ENCODE measurements around the gene RHBDL1.
"Not testable (repeated sequence)": the region's sequence is repeated elsewhere in the genome, so short reads cannot be mapped to it uniquely, and the experiment has no call there.

Gene RHBDL1

DNA sequence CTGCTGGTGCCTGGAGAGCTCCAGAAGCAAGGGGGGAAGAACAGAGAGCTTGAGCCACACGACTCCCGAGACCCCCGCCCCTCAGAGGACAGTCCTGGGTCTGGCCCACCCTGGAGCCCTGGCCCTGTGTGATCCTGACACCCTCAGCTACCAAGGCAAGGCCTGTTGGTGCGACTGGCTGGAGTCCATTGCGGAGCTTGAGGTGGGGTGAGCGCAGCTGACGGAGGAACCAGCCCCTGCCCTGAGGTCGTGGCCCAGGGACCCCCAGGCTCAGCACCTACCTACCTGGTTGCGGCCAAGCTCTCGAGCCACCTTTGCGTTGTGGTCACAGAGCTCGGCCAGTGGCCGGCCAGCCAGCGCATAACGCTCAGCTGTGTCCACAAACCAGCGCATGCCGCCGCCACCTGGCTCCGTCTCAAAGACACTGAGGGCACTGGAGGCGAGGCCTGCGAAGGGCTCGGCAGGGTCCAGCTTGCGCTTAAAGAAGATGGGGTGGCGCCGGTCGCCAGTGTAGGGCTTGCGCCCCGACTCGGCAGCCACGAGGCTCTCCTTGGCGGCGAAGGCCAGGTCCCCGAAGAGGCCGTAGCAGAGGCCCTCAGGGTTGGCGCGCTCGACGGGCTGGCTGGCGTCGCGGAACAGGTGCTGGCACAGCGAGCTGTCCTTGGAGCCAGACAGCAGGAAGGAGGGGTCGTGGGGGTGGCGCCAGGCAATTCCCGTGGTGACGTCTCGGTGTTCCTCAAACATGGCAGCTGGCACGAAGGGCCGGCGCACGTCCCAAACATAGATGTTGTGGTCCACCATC, 11.2 kb downstream of the RHBDL1 start:
- no peak overlapping the region for H3K4me3 ChIP-seq (ENCODE audit: low read length)
- no peak for TF ChIP-seq ZNF274 (IDR thresholded peaks at IDR 0.05; ENCODE audit: low read depth, low read length)

DNA sequence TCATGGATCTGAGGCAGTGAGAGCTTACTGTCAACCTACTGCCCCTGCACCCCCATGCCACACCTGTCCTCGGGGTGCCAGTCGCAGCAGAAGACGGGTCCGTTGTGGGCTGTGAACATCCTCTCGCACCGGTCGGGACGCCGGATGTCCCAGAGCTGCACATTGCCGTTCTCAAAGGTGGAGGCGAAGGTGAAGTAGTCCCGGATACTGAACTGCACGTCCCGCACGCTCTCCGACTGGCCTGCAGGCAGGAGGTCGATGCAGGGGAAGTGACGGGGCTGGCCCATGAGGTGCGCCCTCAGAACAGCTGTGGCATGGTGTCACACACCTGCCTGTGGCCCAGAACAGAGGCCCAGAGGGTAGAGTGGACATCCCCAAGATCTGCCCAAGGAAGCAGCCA, 12.0 kb downstream of the RHBDL1 start:
- H3K4me3 ChIP-seq (ENCODE audit: low read length): no peak overlapping the region
- no peak for TF ChIP-seq ZNF274 (IDR thresholded peaks at IDR 0.05; ENCODE audit: low read depth, low read length)

DNA sequence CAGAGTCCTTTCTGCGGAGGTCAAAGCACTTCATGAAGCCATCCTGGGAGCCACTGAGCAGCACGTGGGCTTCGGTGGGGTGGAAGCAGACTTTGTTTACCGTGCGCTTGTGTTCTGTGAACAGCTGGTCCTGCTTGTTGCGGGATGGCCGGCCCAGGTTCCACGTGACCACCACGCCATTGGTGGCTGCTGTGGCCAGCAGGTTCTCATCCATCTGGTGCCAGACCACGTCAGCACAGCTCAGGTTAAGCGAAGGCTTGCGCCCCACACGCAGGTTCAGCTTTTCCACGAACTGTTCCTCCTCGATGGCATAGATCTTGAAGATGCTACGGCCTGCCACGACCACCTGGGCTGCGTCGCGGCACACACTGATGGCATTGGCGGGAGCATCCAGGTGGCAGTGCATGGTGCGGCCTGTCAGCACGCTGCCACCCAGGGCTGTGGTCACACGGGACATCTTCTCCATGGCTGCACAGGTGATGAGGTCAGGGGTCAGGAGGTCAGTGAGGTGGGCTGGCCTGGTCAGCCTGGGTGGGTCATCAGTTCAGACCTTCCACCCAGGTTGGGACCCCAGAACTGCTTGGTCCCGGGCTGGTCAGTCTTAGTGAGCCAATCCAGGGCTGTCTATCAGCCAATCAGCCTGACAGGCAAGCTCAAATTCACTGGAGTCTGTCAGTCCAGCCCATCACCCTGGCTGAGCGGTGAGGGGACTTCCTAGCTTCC, 13.9 kb downstream of the RHBDL1 start:
- peak overlapping the region; percentile 88 for H3K4me3 ChIP-seq (ENCODE audit: low read length)
- no peak for TF ChIP-seq ZNF274 (IDR thresholded peaks at IDR 0.05; ENCODE audit: low read depth, low read length)

GRCh38 chr16:691242-691641, 15.8 kb downstream of the RHBDL1 start:
- H3K4me3 ChIP-seq (ENCODE audit: low read length): not testable (repeated sequence)

GRCh38 chr16:692356-693108, 17.1 kb downstream of the RHBDL1 start:
- no peak for TF ChIP-seq ZNF274 (IDR thresholded peaks at IDR 0.05; ENCODE audit: low read depth, low read length)
- H3K4me3 ChIP-seq (ENCODE audit: low read length): no peak overlapping the region

GRCh38 chr16:693364-693763, 17.9 kb downstream of the RHBDL1 start:
- no peak for TF ChIP-seq ZNF274 (IDR thresholded peaks at IDR 0.05; ENCODE audit: low read depth, low read length)
- no peak overlapping the region for H3K4me3 ChIP-seq (ENCODE audit: low read length)

GRCh38 chr16:693766-694165, 18.3 kb downstream of the RHBDL1 start:
- no peak for TF ChIP-seq ZNF274 (IDR thresholded peaks at IDR 0.05; ENCODE audit: low read depth, low read length)
- H3K4me3 ChIP-seq (ENCODE audit: low read length): no peak overlapping the region

DNA sequence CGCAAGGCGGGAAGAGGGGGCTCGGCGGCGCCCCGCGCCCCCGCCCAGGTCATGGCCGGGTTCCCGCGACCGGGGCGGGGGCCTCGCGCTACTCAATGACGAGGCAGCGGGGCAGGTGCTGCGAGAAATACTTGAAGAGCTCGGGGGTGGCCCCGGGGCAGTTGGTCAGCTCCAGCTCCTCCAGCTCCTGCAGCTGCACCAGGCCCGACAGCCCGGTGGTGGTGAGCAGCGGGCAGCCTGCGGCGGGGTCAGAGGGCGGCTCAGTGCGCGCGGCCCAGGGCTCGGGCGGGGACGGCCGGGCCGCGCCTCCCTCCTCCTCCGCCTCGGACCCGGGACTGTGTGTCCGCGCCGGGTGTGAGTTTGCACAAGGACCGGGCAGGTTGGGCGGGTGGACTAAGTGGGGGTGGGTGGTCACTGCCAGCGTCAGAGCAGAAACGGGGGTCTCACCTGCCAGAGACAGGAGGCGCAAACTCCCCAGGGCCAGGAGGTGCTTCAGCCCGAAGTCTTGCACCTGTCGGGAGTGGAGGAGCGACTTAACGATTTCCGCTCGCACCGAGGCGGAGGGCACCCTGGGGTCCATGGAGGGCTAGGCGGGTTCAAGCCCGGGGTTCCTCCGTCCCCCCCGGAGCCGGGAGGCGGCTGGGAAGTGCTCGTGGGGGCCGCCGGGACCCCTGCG, 18.9 kb downstream of the RHBDL1 start:
- no peak for TF ChIP-seq ZNF274 (IDR thresholded peaks at IDR 0.05; ENCODE audit: low read depth, low read length)
- no peak overlapping the region for H3K4me3 ChIP-seq (ENCODE audit: low read length)

GRCh38 chr16:694863-695354, 19.4 kb downstream of the RHBDL1 start:
- no peak overlapping the region for H3K4me3 ChIP-seq (ENCODE audit: low read length)
- no peak for TF ChIP-seq ZNF274 (IDR thresholded peaks at IDR 0.05; ENCODE audit: low read depth, low read length)

- no peak overlapping the region; the same call in 1 of the 2 replicates for H3K4me3 ChIP-seq (ENCODE audit: low read length)
- no peak for TF ChIP-seq ZNF274 (IDR thresholded peaks at IDR 0.05; ENCODE audit: low read depth, low read length)
These were observed 20.1 kb downstream of the RHBDL1 start for GRCh38 chr16:695355-696089.

- H3K4me3 ChIP-seq (ENCODE audit: low read length): no peak overlapping the region
- TF ChIP-seq ZNF274 (IDR thresholded peaks at IDR 0.05; ENCODE audit: low read depth, low read length): no peak
These were observed 23.6 kb downstream of the RHBDL1 start for GRCh38 chr16:698911-699671.

DNA sequence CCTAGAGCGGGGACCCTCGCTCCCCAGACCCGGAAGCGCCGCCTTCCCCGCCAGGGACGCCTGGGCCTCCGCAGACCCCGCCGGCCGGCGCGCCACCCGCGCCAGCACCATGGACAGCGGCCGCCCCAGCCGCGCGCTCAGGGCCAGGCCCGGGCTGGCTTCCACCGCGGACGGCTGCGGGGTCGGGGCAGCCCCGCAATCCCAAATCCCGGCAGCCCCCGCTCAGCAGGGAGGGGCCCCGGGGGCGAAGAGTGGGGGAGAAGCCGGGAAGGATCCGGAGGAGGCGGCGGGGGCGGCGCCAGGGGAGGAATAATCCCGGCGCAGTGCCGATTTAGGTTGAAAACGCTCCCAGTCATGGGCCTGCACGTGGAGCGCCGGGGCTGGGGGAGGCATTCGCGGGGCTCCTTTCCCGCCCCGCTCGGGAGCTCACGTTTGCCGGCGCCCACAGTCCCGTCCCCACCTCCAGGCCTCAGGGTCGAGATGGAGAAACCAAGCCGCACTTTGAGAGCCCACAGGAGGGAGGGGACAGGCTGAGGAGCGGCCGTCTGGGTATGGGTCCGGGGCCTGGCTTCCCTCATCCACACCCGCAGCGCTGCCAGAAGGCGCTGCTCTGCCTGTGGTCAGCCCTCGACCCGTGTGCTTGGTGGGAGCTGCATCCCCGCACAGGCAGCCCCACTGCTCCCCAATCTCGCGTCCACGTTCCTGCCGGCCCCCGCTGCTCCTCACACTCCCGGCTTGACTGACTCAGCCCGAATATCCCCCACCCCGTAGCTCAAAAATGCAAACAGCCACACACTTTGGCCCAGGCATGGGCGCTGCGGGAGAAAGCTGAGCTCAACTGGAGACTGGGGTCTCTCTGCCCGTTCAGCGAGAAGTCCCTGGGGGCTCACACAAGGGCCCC, 25.5 kb downstream of the RHBDL1 start:
- H3K4me3 ChIP-seq (ENCODE audit: low read length): no peak overlapping the region

More for the DNA sequence above, 25.5 kb downstream of the RHBDL1 start:
- TF ChIP-seq ZNF274 (IDR thresholded peaks at IDR 0.05; ENCODE audit: low read depth, low read length): no peak

All from GM08714 (cell line).